AG04449 (cell line): ENCODE results near the gene KCNN3.

Experiments used
- CTCF ChIA-PET: fragments of 350-600 bp; formaldehyde crosslinking; extraction: SDS; loops from one replicate; lab custom pipeline; 2021; ENCODE audit warnings: antibody characterized with exemption; lab: Yijun Ruan, JAX
- POLR2A ChIA-PET: fragments of 400-600, 350-600 bp; formaldehyde crosslinking; extraction: SDS; loops from one replicate; lab custom pipeline; 2020; ENCODE audit warnings: antibody characterized with exemption, inconsistent platforms; lab: Yijun Ruan, JAX
- DNase-seq: peaks from one replicate; pipeline ENCODE4 v3.0.0-alpha.2; 2010; ENCODE audit warnings: low read depth, low spot score
- H3K4me3 ChIP-seq: 2 replicates; pipeline ENCODE4 v1.5.1; 2011; ENCODE audit warnings: low read depth, mild to moderate bottlenecking, control low read depth, low read length
- TF ChIP-seq, protein P1 (sequence below): IDR thresholded peaks from one replicate; pipeline ENCODE4 v1.5.1; 2011; ENCODE audit warnings: mild to moderate bottlenecking, moderate library complexity, low read length, control low read depth, inconsistent platforms; ENCODE audit not compliant: insufficient read depth; ENCODE audit errors: missing control alignments

KCNN3 gene

DNA sequence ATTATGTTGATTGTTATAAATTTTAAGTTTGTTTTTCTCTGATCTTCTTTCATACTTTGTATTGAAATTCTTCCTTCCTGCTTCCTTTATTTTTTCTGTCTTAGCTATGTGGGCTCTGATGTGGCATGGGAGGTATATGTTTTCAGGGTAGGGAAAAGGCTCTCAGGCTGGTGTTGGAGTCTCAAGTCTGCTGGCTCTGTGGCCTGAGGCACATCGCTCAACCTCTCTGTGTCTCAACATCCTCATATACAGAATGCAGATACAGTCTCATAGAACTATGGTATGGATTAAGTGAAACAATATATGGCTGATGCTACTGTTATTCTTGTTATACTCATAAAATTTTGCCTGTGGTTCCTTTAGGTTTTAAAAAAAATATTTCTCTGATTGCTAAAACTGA lies 105.9 kb downstream of the KCNN3 start:
- ChIA-PET POLR2A (no interaction called here), CTCF (no interaction called here)
- TF ChIP-seq, protein P1, sequence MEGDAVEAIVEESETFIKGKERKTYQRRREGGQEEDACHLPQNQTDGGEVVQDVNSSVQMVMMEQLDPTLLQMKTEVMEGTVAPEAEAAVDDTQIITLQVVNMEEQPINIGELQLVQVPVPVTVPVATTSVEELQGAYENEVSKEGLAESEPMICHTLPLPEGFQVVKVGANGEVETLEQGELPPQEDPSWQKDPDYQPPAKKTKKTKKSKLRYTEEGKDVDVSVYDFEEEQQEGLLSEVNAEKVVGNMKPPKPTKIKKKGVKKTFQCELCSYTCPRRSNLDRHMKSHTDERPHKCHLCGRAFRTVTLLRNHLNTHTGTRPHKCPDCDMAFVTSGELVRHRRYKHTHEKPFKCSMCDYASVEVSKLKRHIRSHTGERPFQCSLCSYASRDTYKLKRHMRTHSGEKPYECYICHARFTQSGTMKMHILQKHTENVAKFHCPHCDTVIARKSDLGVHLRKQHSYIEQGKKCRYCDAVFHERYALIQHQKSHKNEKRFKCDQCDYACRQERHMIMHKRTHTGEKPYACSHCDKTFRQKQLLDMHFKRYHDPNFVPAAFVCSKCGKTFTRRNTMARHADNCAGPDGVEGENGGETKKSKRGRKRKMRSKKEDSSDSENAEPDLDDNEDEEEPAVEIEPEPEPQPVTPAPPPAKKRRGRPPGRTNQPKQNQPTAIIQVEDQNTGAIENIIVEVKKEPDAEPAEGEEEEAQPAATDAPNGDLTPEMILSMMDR, result no peak
- no peak for DNase-seq
- H3K4me3 ChIP-seq, result no peak overlapping the region

DNA sequence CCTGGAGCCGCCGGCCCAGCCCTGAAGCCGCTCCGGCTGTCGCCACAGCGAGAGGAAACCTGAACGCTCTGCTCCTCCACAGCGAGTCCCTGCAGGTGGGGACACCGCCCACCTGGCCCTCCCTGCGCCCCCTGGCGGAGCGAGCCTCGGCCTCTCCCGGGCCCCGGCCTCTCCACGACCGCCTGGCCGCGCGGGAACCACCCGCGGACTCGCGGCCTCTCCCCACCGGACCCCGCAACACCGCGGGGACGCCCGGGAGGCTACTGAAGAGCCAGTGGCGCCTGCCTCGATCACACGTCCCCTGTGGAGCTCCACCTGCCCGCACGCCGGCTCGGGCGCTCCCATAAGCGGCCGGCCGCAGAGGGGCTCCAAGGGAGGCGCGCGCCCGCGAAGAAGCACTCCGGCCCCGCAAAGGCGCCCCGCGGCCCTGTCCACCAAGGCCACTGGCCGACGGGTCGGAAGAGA lies 109.6 kb downstream of the KCNN3 start:
- TF ChIP-seq, protein P1, result peak; percentile 71
- POLR2A ChIA-PET, result no interaction called here
- CTCF ChIA-PET, result interaction anchor here (0.7 to 4.0 kb wide), 13 partner anchors 10 to 200 kb away, joined by 3 to 22 read pairs (median 4); no protein-coding TSS in a partner anchor

DNA sequence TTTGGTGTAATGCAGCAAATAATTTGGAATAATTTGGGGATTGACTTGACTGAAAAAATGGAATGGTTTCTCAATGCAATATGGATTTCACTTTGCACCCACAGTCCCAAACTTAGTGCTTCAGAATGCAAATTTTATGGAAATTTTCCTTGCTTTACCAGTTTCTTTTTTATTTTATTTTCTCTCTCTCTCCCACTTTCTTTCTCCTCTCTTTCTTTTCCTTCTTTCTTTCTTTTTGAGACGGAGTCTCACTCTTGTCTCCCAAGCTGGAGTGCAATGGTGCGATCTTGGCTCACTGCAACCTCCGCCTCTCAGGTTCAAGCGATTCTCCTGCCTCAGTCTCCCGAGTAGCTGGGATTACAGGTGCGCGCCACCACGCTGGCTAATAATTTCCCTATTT lies 110.3 kb downstream of the KCNN3 start:
- H3K4me3 ChIP-seq, result no peak overlapping the region
- no peak for DNase-seq
- POLR2A ChIA-PET, result no interaction called here
- CTCF ChIA-PET, result interaction anchor here (0.7 to 4.0 kb wide), 8 partner anchors 11 to 200 kb away, joined by 3 to 22 read pairs (median 6); no protein-coding TSS in a partner anchor
- TF ChIP-seq, protein P1, result no peak

More for the DNA sequence above, 109.6 kb downstream of the KCNN3 start:
- H3K4me3 ChIP-seq, result 0 out of 2 replicates have a peak overlapping the region, but pooled peaks have one; percentile 6
- DNase-seq, result no peak

DNA sequence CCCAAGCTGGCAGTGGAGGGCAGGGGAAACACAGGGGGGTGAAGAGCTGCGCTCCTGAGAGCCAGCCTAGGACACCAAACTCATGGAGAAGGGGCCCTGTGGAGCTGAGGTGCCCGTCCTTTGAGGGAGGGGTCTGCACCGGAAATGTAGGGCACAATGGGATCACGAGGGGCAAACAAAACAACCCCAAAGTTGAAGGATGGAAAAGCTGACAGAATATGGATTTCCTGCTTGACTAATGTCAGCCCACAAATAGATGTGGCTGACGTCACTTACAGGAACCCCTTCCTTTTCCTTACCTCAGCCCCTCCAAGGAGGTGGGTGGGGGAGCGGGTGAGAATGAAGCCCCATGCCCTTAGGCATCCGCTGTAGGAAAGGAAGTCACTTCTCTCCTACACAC lies 110.9 kb downstream of the KCNN3 start:
- no peak overlapping the region for H3K4me3 ChIP-seq
- ChIA-PET POLR2A (no interaction called here), CTCF (interaction anchor here (2.2 to 4.0 kb wide), 4 partner anchors 11 to 199 kb away, joined by 6 to 22 read pairs (median 8); no protein-coding TSS in a partner anchor)
- TF ChIP-seq, protein P1, result no peak
- DNase-seq, result no peak

DNA sequence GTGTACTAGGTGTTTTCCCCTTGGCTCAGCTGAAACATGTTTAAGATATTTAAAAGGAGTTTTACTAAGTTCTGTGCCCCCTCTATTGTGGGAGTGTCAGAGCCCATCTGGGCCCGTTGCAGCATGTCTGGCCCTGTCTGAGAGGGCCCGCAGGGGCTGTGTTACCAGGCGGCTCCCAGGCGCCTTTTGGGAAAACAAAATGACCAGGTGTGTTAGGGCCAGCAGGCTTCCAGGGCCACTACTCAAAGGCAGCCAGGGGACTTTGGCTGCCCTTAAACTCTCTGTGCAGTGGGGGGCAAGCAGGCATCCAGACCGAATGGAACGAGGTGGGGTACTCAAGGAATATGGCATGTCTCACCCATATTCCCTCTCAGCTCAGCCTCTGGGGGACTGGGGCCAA lies 111.7 kb downstream of the KCNN3 start:
- TF ChIP-seq, protein P1, result no peak
- ChIA-PET CTCF (interaction anchor here (1.1 to 4.0 kb wide), 3 partner anchors 8 to 198 kb away, joined by 4 to 22 read pairs (median 6); no protein-coding TSS in a partner anchor), POLR2A (no interaction called here)
- H3K4me3 ChIP-seq, result no peak overlapping the region
- DNase-seq, result no peak

DNA sequence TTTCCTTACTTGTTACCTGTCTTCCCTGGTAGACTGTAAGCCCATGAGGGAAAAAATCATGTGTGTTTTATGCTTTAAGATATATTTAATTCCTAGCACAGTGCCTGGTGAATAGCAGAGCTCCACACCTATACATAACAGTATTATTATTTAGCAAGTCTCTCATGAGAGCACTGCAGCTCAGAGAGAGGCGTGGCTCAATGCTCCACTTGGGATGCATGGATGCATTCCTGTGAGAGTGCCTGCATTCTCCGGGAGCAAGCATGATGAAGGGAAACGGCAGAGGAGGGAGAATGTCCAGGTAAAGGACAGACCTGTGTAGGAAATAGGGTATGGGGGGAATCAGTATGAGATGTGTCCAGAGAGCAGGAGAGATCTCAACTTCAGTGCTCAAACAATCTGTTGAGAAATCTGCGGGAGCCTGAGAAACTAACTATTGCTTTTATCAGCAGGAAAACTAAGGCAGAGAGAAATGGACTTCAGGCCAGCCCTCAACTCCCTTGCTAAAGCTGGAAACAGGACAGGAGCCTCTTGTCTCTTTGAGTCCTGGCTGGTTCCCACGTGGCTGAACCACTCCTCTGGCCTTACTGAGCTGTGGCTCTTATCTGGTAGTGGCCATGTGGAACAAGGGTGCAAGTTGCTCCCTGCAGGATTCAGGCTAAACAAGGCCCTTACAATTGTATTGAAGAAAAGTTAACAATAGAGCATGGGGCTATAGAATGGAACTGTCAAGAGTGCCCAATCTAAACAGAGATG lies 113.1 kb downstream of the KCNN3 start:
- ChIA-PET POLR2A (interaction anchor here (0.7 kb wide), 1 partner anchor 246 kb away, joined by 4 read pairs; no protein-coding TSS in a partner anchor), CTCF (no interaction called here)
- no peak for DNase-seq

More for the DNA sequence above, 113.1 kb downstream of the KCNN3 start:
- no peak overlapping the region for H3K4me3 ChIP-seq
- TF ChIP-seq, protein P1, result no peak
